HepG2 (cell line): ENCODE measurements around the gene ARFGAP3.

Source experiments
- ADNP ChIP-seq: sonication (generic); formaldehyde crosslinking; IDR thresholded peaks from 2 replicates; pipeline ENCODE4 v1.4.0; 2020; ENCODE audit warnings: missing genetic modification reagents
- POLR2AphosphoS2 ChIP-seq: IDR thresholded peaks from 2 replicates; pipeline ENCODE4 v1.6.1; 2011; ENCODE audit warnings: low read depth, low read length, improper control_type of control experiment
- STAT5B ChIP-seq: sonication (generic); formaldehyde crosslinking; IDR thresholded peaks from 2 replicates; pipeline ENCODE4 v1.4.0; 2020; ENCODE audit warnings: missing genetic modification reagents
- TF ChIP-seq, protein P1 (sequence below): sonication (generic); formaldehyde crosslinking; IDR thresholded peaks from 2 replicates; pipeline ENCODE4 v1.5.0; 2020; ENCODE audit warnings: mild to moderate bottlenecking, missing genetic modification reagents, moderate library complexity

GRCh38 chr22:42769238-42769573 lies 87.9 kb downstream of the ARFGAP3 start:
- TF ChIP-seq ADNP = no peak
- TF ChIP-seq POLR2AphosphoS2 = no peak
- no peak for TF ChIP-seq STAT5B (CRISPR knock-in tag)
- TF ChIP-seq, protein P1, sequence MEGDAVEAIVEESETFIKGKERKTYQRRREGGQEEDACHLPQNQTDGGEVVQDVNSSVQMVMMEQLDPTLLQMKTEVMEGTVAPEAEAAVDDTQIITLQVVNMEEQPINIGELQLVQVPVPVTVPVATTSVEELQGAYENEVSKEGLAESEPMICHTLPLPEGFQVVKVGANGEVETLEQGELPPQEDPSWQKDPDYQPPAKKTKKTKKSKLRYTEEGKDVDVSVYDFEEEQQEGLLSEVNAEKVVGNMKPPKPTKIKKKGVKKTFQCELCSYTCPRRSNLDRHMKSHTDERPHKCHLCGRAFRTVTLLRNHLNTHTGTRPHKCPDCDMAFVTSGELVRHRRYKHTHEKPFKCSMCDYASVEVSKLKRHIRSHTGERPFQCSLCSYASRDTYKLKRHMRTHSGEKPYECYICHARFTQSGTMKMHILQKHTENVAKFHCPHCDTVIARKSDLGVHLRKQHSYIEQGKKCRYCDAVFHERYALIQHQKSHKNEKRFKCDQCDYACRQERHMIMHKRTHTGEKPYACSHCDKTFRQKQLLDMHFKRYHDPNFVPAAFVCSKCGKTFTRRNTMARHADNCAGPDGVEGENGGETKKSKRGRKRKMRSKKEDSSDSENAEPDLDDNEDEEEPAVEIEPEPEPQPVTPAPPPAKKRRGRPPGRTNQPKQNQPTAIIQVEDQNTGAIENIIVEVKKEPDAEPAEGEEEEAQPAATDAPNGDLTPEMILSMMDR (CRISPR knock-in tag) = no peak
